DLD1 (cell line): ENCODE measurements around the gene MRPL4.
"Not testable (repeated sequence)": the region's sequence is repeated elsewhere in the genome, so short reads cannot be mapped to it uniquely, and the experiment has no call there.

Experiments
- in situ Hi-C: cut with HindIII; loops from 2 replicates; pipeline ENCODE4 v1.10.0; 2017; ENCODE audit warnings: low sequenced_read_pairs

MRPL4 gene

DNA sequence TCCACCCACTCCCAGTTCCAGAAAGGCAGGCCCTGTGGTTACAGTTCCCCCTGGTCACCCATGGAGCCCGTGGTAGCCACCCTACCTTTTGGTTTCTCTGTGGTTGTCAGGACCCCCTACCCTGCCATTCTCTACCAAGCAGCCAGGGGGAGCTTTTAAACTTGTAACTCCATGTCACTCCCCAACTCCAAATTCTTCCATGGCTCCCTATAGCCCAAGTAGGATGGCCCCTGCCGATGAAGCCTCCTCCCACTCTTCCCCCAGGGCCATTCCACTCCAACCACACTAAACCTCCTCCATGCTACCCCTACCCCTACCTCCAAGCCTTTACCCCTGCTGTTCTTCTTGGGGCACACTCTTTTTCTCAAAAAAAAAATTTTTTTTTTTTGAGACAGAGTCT lies 23.1 kb upstream of the MRPL4 start:
- in situ Hi-C loops: no loop called here

GRCh38 chr19:10230173-10230860 lies 21.7 kb upstream of the MRPL4 start:
- in situ Hi-C loops: no loop called here

- in situ Hi-C loops: no loop called here
These were observed 21.0 kb upstream of the MRPL4 start, which contains the start of gene S1PR2 for GRCh38 chr19:10230861-10231611. Gene S1PR2 (minus strand): TSS chr19:10231331. CDS start chr19:10224905, 6,426 bp downstream.

DNA sequence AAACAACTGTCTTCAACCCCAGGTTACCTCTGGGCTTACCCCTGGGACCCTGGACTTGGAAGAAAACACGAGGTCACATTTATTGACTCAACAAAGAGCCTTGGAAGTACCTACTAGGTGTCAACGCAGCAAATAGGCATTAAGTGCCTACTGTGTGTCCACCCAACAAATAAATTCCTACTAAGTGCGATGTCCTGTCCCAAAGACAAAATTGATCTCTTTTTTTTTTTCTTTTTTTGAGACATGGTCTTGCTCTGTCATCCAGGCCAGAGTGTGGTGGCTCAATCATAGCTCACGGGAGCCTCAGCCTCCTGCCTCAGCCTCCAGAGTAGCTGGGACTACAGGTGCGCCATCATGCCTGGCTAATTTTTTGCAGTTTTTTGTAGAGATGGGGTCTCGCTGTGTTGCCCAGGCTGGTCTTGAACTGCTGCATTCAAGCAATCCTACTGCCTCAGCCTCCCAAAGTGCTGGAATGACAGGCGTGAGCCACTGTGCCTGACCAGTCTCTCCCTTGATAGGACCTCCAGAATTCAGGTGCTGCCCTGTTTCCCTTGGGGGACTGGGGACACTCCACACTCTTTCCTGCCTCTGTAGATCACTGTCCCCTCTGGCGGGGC lies 20.3 kb upstream of the MRPL4 start:
- in situ Hi-C loops: no loop called here

DNA sequence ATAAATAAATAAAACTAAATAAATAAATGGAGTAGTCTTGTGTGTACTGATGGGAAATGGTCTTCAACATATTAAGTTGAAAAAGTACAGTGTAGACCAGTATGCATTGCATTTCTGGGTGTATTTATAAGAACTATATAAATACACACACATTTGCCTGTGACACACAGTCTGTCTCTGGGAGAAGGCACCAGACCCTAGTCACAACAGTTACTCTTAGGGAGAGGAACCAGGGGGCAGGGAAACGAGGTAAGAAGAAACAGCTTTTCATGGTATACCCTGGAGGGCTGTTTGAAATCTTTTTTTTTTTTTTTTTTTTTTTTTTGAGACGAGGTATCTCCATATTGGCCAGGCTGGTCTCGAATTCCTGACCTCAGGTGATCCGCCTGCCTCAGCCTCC lies 18.1 kb upstream of the MRPL4 start:
- in situ Hi-C loops: no loop called here

GRCh38 chr19:10235003-10235402 lies 17.0 kb upstream of the MRPL4 start:
- in situ Hi-C loops: no loop called here

DNA sequence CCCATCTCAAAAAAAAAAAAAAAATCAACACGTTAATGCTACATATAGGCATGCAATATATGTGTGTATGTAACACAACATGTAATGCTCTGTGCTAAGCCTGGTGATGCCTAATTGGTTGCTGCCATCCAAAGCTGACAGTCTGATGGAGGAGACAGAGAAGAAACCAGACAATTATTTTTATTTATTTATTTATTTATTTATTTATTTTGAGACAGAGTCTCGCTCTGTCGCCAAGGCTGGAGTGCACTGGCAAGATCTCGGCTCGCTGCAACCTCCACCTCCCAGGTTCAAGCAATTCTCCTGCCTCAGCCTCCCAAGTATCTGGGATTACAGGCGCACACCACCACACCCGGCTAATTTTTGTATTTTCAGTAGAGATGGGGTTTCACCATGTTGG lies 16.6 kb upstream of the MRPL4 start:
- in situ Hi-C loops: not testable (repeated sequence)

DNA sequence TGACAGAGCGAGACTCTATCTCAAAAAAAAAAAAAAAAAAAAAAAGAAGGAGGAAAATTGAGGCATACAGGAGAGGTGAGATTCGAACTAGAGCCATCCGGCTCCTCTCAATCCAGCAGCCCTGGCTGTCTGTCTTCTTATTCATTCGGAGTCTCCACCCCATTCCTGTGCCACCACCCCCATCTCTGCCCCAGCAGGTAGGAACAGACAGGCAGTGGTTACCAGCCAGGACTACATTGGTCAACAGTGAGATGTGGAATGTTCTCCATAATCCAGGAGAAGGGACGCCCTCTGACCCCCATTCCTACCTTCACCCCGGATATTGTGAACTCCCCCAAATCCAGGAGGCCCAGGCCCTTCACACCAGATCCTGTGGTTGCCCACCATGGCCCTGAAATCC lies 14.3 kb upstream of the MRPL4 start:
- in situ Hi-C loops: no loop called here

DNA sequence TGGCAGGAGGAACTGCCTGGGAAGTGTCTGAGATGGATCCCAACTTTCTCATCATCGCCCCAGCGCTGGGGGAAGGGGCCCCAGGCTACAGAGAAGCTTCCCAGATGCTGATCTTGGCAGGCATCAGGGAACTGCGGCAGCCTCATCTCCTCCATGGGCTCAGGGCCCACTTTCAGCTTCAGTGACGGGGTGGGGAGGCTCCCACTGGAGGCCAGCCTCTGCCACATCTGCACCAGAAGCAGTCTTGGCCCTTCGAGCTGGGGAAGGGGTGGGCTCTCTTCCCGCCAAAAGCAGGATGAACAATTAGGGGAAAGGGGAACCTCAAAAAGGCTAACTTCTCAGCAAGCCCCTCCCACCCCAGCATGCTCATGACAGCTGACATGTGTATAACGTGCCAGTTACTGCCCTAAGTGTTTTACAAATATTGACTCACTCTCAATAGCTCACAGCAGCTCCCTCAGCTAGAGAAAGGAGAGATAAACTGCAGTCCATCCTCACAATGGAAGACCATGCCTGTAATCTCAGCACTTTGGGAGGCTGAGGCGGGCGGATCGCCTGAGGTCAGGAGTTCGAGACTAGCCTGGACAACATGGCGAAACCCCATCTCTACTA lies 13.7 kb upstream of the MRPL4 start:
- in situ Hi-C loops: no loop called here

GRCh38 chr19:10241826-10242449 lies 10.1 kb upstream of the MRPL4 start:
- in situ Hi-C loops: not testable (repeated sequence)

GRCh38 chr19:10243606-10244005 lies 8.4 kb upstream of the MRPL4 start:
- in situ Hi-C loops: no loop called here

DNA sequence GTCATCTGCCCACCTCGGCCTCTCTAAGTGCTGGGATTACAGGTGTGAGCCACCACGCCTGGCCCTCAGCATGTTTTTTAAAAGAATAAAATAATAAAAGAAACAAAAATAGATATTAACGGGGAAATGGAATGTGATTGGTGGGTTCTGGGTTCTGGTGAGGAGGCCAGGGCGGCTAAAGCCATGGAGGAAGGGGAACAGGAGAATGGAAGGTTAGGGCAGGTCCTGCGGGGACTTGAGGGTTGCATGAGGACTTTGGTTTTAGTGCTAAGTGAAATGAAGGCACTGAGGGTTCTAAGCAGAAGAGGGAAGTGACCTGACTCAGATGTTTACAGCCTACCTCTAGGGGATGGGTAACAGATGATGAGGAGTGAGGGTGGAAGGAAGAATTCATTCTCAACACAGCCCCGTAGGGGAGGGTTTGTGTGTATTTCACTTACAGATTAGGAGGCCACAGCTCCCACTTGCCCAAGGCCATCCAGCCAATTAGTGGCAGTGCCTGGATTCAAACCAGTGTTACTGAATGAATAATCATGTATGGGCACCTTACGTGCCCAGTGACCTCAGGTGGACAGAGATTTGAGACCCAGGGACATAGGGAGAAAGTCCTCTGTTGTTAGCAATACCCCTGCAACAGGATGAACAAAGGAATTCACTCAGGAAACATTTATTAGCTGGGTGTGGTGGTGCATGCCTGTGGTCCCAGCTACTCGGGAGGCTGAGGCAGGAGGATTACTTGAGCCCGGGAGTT lies 6.7 kb upstream of the MRPL4 start:
- in situ Hi-C loops: no loop called here

DNA sequence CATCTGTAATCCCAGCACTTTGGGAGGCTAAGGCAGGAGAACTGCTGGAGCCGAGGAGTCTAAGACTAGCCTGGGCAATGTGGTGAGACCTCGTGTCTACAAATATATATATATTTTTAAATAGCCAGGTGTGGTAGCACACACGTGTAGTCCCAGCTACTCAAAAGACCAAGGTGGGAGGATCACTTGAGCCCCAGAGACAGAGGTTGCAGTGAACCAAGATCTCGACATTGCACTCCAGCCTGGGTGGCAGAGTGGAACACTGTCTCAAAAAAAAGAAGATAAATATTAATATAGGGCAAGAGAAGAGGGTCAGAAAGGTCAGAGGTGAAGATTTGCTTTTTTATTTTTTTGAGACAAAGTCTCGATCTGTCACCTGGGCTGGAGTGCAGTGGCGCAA lies 5.5 kb upstream of the MRPL4 start:
- in situ Hi-C loops: no loop called here

DNA sequence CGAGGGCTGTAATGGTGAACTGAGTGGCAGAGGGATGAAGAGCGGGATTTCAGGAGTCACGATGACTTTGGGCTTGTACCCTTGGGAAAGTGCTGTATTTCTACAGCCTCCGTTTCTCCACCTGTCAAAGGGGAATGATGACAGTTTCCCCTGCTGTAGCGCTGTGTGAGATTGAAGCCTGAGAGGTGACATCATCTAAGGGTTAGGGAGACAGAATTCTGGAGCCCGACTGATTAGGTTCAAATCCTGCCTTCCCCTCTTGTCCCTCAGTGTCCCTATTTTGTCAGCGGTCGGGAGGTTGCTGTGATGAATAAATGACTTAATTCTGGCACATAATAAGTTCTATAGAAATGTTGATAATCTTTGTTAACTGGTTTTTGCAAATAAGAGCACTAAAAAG lies 693 bp downstream of the MRPL4 start:
- in situ Hi-C loops: no loop called here

DNA sequence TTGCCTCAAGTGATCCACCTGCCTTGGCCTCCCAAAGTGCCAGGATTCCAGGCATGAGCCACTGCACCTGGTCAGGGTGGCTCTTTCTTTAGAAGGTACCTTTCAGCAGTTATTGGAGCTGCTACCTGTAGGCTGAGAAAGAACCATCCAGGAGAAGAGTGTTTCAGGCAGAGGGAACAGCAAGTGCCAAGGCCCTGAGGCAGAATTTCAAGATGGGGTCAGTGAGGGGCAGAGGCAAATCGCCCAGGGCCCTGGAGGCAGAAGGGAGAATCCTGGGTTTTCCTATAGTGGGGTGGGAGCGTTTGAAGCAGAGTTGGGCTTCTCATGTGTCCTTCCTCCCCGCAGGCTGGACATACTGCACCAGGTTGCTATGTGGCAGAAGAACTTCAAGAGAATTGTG lies 2.2 kb downstream of the MRPL4 start:
- in situ Hi-C loops: no loop called here

- in situ Hi-C loops: no loop called here
These were observed 3.3 kb downstream of the MRPL4 start for GRCh38 chr19:10255358-10255757.

DNA sequence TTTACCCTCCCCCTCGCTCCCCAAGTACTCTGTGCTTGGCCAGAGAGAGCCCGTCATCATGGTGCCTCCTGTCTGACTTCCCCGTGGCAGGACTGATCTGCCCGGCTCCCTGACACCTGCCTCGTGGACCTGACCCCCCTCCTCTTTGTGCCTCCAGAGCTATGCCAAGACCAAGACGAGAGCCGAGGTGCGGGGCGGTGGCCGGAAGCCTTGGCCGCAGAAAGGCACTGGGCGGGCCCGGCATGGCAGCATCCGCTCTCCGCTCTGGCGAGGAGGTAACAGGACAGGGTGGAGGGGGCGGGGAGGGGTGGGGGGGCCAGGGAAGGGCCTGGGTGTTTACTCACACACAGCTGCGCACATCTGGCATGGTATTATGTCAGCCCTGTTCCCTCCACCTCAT lies 4.5 kb downstream of the MRPL4 start:
- in situ Hi-C loops: no loop called here

- in situ Hi-C loops: no loop called here
These were observed 5.1 kb downstream of the MRPL4 start for GRCh38 chr19:10256970-10257615.

DNA sequence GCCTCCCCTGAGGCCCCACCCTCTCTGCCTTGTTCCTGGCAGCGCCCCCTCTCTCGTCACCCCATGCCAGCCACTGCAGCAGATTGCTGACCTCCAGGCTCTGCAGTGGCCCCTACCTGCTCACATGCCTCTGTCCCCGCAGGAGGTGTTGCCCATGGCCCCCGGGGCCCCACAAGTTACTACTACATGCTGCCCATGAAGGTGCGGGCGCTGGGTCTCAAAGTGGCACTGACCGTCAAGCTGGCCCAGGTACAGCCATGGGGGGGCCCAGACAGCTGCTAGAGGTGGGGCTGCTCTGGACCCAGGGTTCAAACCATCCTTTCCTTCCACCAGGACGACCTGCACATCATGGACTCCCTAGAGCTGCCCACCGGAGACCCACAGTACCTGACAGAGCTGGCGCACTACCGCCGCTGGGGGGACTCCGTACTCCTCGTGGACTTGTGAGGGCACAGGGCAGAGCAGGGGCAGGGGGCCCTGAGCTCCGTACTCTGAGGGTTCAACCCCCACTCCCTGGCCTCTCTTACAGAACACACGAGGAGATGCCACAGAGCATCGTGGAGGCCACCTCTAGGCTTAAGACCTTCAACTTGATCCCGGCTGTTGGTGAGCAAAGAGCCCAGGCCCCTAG lies 6.2 kb downstream of the MRPL4 start:
- in situ Hi-C loops: no loop called here
